HG03097 (cell line): ENCODE measurements around the gene TRAPPC3.

Experiments
- ATAC-seq: cut with Tn5 transposase; IDR thresholded peaks from one replicate; pipeline ENCODE4 v1.9.1; 2021; ENCODE audit not compliant: unreplicated experiment, low FRiP score

Gene TRAPPC3

GRCh38 chr1:36088265-36088576 is 61.1 kb downstream of the TRAPPC3 start:
- peak; percentile 4 for ATAC-seq

- no peak for ATAC-seq
Measured at GRCh38 chr1:36087233-36088123, 61.8 kb downstream of the TRAPPC3 start.
